HG03175 (cell line): ENCODE data around the gene SRRM5.
A peak's percentile ranks its signal among the peaks of the same experiment; 100 is the strongest.
"Not testable (repeated sequence)": the region's sequence is repeated elsewhere in the genome, so short reads cannot be mapped to it uniquely, and the experiment has no call there.

ENCODE experiments used
- ATAC-seq: cut with Tn5 transposase; IDR thresholded peaks from one replicate; pipeline ENCODE4 v1.9.1; 2021; ENCODE audit warnings: mild to moderate bottlenecking, moderate library complexity; ENCODE audit not compliant: unreplicated experiment

Gene SRRM5

GRCh38 chr19:43612374-43612773, 486 bp downstream of the SRRM5 start:
- ATAC-seq = no peak

DNA sequence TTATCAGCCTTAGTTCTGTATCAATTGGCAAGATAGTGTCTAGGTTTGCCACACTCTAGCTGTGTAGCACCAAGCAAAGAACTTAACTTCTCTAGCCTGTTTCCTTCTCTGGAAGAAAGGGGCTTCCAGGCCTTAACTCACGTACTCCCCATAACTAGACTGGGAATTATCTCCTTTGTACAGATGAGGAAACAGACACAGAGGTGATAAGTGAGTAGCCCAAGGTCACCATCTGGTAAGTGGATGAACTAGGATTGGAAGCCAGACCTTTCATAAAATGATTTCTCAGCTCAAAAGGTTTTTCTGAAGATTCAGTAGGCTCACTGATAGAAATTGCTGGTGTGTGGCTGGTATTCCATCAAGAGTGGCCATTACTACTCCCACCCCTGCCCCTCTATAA, 4.4 kb downstream of the SRRM5 start:
- ATAC-seq = no peak

- no peak for ATAC-seq
Measured at GRCh38 chr19:43616954-43617353, 5.1 kb downstream of the SRRM5 start.

DNA sequence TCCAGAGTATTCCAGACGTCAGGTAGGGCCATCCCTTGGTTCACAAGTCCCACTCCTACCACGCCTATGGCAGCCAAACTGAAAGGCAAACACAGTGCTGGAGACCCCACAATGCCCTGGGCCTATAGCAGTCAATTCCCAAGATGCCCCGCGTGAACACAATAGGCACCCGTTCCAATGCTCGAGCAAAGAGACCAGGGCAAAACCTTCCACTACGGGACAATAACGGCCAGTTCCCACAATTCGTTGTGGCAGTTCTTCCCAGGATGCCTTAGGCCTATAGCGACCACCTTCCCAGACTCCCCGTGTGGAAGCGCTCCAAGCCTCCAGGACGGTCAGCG, 7.0 kb downstream of the SRRM5 start:
- peak; percentile 22 for ATAC-seq

DNA sequence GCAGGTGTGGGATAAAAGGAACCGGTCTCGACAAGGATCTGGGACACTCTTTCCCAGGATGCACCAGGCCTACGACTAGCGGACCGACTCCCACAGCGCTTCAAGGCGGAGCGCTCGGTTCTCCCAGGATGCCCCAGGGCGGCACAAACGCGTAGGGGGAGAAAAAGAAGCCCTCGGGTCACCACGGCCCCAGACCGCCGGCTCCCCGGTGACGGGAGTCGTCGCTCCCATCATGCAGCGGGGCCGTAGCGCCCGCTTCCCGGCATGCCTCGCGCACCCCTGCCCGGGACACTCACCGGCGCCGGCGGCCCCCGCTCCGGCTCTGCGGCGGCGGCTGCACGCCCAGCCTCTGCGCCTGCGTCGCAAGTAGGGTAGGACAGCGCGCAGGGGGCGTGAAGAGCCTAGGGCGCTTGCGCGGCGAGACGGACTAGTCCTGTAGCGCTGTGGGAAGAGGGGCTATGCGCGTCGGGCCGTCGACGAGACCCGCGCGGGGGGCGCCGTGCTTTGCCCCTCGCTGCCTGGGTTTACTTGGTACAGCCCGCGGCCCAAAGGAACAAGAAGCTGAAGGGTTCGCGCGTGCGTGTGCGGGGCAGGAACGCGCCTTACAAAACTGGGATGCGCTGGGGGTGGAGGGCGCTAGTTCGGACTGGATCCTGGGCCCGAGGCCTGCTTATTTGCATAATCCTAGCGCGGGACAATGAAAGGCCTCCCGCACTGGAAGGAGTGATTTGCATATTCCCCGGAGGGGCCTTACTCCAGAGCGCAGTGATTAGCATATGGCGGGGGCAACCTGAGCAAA, 7.6 kb downstream of the SRRM5 start, which contains the start of gene ZNF428:
Gene ZNF428 (minus strand): TSS at position 368 of the 799 bp plus-strand sequence. CDS start 5,325 bp downstream, outside the sequence.
- peak; percentile 79 for ATAC-seq

DNA sequence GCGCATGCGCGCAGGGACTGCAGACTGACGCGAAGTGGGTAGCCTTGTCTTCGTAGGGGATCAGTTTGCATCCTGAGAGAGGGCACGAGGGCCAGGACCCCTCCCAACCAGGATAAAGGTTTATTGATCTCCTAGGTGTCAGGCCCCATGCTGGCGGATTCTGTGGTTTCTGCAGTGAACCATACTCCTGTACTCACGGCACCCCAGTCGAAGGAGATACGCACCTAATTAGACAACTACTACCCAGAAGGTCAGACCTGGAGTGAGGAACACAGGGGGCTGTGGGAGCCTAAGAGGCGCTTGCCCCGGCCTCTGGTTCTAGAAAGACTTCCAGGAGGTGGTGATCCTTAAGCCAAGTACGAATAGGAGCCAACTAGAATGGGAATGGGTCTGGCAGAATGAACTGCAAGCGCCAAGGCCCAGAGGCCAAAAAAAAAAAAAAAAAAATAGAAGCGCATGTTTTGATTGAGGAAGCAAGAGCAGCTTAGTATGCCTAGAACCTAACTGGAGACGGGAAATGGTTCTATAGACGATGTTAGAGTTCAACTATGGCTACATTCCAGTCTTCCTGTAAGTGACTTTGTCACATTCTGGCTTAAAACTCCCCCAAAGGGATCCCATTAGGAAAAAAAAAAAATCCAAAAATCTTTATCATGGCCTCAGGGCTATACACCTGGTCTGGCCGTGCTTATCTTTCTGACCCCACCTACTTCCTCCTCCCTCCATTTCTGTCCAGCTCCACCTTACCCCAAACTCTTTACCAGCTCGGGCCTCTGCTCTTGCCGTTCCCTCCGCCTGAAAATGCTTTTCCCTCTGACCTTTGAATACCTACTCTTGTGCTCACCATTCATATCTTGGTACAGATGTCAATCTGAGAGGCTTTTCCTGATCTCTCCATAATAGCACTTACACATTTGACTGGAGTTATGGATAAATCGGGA, 8.4 kb downstream of the SRRM5 start:
- ATAC-seq = no peak

DNA sequence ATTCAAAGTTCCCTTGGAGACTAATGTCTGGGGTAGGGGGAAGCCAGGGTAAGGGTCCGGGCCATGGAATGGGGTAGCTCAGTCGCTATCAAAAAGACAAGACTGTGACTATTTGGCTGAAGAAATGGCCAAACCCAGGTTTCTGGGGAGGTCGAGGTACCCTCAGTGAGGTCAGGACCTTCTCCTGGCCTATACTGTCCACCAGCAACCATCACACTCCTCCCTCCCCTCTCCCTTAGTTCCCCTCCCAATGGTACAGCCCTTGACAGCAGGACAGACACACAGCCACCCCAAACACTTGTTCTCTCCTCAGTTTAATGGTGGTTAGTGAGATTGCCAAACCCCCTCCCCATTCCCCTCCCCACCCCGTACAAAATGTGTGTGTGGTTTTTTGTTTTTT, 10.2 kb downstream of the SRRM5 start:
- ATAC-seq = no peak

GRCh38 chr19:43622956-43623355, 11.1 kb downstream of the SRRM5 start:
- no peak for ATAC-seq

DNA sequence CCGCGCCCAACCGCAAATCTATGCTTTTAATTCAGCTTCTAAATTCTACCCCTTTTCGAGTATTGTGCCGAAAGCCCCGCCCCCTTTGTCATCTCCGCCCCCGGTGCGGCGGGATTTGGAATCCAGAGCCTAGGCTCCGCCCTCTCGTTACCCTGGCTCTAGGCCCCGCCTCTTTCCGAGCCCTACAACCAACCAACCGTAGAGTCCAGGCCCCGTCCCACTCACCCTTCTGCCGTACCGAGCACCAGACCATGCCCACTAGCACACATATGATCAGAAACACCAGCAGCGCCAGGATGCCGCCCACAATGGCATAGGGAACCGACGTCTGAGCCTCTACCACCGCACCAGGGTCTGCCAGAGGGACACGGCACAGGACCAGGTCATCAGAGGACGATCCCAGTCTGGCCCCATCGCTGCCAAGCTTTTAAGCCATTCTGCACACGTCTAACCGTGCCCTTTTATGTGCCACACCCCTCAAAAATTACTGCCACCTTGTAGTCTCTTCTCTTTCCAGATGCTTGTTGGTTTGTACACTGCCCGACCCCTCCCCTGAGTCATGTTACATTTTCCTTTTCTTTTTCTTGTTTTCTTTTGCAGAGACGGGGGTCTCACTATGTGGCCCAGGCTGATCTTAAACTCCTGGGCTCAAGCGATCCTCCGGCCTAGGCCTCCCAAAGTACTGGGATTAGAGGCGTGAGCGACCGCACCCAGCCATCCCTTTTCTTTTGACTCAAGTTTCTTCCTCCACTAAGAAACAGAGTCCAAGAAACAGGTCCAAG, 12.2 kb downstream of the SRRM5 start:
- ATAC-seq = no peak

DNA sequence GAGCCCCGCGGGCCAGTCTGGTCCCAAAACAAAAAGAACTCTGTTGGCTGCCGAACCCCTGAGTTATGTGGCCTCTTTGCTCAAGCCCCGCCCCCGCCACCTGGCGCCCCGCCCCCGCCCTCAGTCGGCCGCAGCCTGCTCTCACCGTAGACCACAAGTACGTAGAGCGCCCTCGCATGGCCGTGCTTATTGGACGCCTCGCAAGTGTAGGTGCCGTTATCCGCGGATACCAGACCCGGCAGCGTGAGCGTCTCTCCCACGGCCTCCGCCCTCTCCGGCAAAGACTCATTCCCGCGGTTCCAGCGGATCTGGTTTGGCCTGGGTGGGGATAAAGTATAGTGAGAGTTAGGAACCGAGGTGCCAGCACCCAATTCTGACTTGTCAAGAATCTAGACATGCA, 13.0 kb downstream of the SRRM5 start:
- ATAC-seq = no peak

DNA sequence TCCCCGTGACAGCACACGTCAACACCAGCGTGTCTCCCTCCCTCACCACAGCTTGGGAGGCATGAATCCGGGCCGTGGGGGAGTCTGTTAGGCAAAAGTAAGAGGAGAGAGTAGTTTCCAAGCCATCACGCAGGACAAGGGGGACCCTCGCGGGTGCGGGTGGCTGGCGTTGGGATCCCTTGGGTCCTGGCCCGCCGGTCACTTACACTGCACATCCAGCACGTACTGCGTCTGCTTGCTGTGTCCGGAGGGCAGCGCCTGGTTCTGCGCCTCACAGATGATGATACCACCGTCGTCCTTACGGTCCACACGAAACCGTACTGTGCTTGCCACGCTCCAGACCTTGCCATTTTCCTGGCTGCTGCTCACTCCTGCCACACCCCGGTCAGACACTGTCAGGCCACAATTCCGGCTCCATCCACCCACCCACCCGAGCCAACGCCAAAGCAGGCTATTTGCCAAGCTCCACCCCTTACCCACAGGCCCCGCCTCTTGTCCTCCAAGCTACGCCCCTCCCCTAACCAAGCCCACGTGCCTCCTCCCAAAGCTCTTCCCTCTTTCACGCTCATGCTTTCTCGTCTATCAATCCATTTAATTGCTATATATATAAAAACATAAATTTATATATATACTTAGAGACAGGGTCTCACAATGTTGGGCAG, 14.2 kb downstream of the SRRM5 start:
- no peak for ATAC-seq

GRCh38 chr19:43626838-43627237, 14.9 kb downstream of the SRRM5 start:
- ATAC-seq = no peak

DNA sequence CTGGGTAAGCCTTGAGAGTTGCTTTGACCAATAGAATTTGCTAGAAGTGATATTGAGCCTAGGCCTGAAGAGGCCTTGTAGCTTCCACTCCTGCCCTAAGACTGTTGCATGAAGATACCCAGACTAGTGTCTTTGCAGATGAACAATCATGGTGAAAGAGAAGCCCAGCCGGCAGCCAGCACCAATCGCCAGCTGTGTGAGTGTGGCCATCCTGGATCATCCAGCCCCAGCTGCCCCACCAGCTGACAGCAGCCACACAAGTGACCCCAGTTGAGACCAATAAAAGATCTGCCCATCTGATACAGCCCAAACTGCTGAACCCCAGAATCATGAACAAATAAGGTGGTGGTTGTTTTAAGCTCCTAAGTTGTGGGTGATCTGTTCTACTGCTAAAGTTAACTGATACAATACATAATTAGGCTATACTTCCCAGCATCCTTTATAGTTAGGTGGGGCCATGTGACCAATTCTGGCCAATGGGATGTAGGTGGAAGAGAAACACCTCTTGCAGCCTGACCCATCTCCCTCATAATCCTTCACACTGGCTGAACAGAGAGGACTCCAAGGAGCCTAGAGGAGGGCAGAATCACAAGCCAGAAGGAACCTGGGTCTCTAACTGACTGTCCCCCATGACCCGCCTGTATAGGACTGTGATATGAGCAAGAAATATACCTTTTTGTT, 16.9 kb downstream of the SRRM5 start:
- no peak for ATAC-seq

- no peak for ATAC-seq
Measured at GRCh38 chr19:43631491-43631890, 19.6 kb downstream of the SRRM5 start.

DNA sequence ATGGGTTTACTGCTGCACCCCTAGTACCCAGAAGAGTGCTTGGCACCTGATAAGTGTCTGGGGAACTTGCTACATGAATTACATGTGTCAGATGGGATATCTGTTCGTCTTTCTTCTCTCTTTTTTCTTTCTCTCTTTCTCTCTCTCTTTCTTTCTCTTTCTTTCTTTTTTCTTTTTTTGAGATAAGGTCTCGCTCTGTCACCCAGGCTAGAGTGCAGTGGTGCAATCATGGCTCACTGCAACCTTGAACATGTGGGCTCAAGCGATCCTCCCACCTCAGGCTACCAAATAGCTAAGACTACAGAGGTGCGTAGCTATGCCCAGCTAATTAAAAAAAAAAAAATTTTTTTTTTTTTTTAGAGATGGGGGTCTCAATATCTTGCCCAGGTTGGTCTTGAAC, 21.6 kb downstream of the SRRM5 start:
- ATAC-seq = no peak

DNA sequence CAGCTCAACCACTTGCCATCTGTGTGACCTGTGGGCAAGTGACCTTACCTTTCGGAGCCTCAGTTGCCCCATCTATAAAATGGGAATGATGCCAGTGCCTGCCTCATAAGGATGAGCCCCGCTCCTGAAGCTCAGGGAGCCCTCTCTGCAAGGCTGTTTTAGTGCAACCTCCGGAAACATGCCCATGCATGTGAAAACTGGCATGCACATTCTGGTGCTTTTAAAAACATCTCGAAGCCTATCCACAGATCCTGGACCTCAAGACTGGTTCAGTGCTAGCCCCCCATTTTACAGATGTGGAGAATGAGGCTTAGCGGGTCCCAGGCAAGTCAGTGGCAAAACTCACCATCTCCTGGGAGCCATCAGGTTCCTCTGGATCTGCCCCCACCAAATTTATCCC, 22.2 kb downstream of the SRRM5 start:
- no peak for ATAC-seq

GRCh38 chr19:43634506-43634871, 22.6 kb downstream of the SRRM5 start:
- ATAC-seq = no peak

DNA sequence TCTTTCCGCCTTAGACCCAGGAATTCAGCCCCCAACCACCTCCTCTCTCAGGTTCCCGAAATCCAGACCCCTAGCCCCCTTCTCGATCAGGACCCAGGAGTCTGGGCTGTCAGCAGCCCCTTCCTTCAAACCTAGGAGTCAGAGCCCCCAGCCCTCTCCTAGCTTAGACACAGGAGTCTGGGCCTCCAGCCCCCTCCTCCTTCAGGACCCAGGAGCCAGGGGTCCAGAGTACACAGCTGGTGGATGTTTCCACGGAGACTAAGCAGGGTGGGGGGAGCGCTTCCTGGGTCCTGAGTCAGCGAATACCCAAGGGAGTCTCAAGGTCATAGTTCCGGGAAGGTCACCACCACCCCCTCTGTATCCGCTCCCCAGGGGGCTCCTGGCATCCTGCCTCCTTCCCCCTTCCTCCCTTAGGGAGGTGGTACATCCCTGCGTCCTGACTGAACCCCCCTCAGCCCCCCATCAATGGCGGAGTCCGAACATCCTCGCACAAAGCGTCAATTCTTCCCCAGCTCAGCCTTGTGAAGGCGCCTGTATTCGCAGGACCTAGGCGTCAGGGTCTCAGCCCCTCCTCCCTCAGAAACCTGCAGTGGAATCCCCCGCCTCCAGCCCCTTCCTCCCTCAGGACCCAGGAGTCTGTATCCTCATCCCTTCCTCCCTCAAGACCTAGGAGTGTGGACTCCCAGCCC, 23.1 kb downstream of the SRRM5 start:
- ATAC-seq = no peak

DNA sequence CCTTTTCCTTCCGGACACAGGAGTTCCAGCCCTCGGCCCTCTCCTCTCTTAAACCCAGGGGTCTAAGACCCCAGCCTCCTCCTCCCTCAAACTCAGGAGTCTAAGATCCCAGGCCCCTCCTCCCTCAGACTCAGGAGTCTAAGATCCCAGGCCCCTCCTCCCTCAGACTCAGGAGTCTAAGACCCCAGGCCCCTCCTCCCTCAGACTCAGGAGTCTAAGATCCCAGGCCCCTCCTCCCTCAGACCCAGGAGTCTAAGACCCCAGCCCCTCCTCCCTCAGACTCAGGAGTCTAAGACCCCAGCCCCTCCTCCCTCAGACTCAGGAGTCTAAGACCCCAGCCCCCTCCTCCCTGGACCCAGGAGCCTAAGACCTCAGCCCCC, 23.7 kb downstream of the SRRM5 start:
- ATAC-seq = not testable (repeated sequence)
